PC-3 (cell line): ENCODE measurements around the gene THRA.

Experiments
- CTCF ChIP-seq: fragments of 300-600 bp; sonication (generic); conservative IDR thresholded peaks from 2 replicates; pipeline ENCODE4 v1.5.1; 2017; ENCODE audit warnings: antibody characterized with exemption, low read depth, mild to moderate bottlenecking, low read length
- EZH2phosphoT487 ChIP-seq: fragments of 300-600 bp; sonication (generic); IDR thresholded peaks from 2 replicates; pipeline ENCODE4 v1.6.1; 2018; ENCODE audit warnings: mild to moderate bottlenecking, antibody characterized with exemption, low read length, borderline replicate concordance

- TF ChIP-seq EZH2phosphoT487 (no peak), CTCF (no peak)
Observed at GRCh38 chr17:40124279-40125141, 61.7 kb downstream of the THRA start.
